ENCODE measurements around the gene GALNT16.

GRCh38 chr14:69238883-69239282 lies 21.1 kb upstream of the GALNT16 start:
- TF ChIP-seq POLR2A (IDR thresholded peaks at IDR 0.05) (no peak), EP300 (IDR thresholded peaks at IDR 0.05) (no peak), POLR2AphosphoS5 (IDR thresholded peaks at IDR 0.05) (no peak), CTCF (IDR thresholded peaks at IDR 0.05) (no peak)

Data from suprapubic skin (tissue), 4 donors.